Stimulated activated CD4-positive, alpha-beta T cell treated with anti-CD3 and anti-CD28 coated beads, Interleukin-12 subunit alpha, Interleukin-12 subunit beta, amount 100 ng/mL, for 4 hours (primary cell): Measurements from ENCODE around the gene SULT1A2.
"Not testable (repeated sequence)": the region's sequence is repeated elsewhere in the genome, so short reads cannot be mapped to it uniquely, and the experiment has no call there.

ENCODE experiments used
- DNase-seq: peaks from one replicate; pipeline ENCODE4 v3.0.0-alpha.2; 2020

Gene SULT1A2

GRCh38 chr16:28589930-28590329 is 6.9 kb downstream of the SULT1A2 start:
- no peak for DNase-seq

- no peak for DNase-seq
Measured at GRCh38 chr16:28589069-28589468, 7.8 kb downstream of the SULT1A2 start.

GRCh38 chr16:28587386-28587785 is 9.5 kb downstream of the SULT1A2 start:
- no peak for DNase-seq

GRCh38 chr16:28586466-28586865 is 10.4 kb downstream of the SULT1A2 start:
- no peak for DNase-seq

- no peak for DNase-seq
Measured at GRCh38 chr16:28585674-28586073, 11.2 kb downstream of the SULT1A2 start.

- no peak for DNase-seq
Measured at GRCh38 chr16:28580726-28581315, 16.0 kb downstream of the SULT1A2 start.

- DNase-seq: no peak
Measured at GRCh38 chr16:28575446-28576109, 21.3 kb downstream of the SULT1A2 start.

GRCh38 chr16:28574925-28575324 is 21.9 kb downstream of the SULT1A2 start:
- DNase-seq: no peak

- DNase-seq: no peak
Measured at GRCh38 chr16:28573738-28574718, 22.8 kb downstream of the SULT1A2 start.

- no peak for DNase-seq
Measured at GRCh38 chr16:28572696-28573510, 23.9 kb downstream of the SULT1A2 start.

GRCh38 chr16:28569968-28570752 is 26.7 kb downstream of the SULT1A2 start:
- no peak for DNase-seq

- no peak for DNase-seq
Measured at GRCh38 chr16:28569021-28569420, 27.8 kb downstream of the SULT1A2 start.

- no peak for DNase-seq
Measured at GRCh38 chr16:28567292-28567691, 29.6 kb downstream of the SULT1A2 start.

GRCh38 chr16:28566233-28566925 is 30.5 kb downstream of the SULT1A2 start:
- DNase-seq: not testable (repeated sequence)

- no peak for DNase-seq
Measured at GRCh38 chr16:28563218-28563617, 33.6 kb downstream of the SULT1A2 start.

GRCh38 chr16:28562199-28562598 is 34.7 kb downstream of the SULT1A2 start:
- no peak for DNase-seq

GRCh38 chr16:28561557-28562187 is 35.2 kb downstream of the SULT1A2 start:
- no peak for DNase-seq

GRCh38 chr16:28558456-28558855 is 38.4 kb downstream of the SULT1A2 start:
- DNase-seq: no peak

GRCh38 chr16:28556914-28557320 is 39.9 kb downstream of the SULT1A2 start:
- DNase-seq: no peak

- no peak for DNase-seq
Measured at GRCh38 chr16:28555561-28555960, 41.3 kb downstream of the SULT1A2 start.
